ENCODE results near the gene ZBTB40. TPM values are rescaled to one million over a fixed set of nuclear protein-coding genes. Genes with fewer than 3 reads are reported as not detected.

The ZBTB40 gene
- total and polyA plus RNA-seq, 9 donors, result 8.3 to 26.0 (median 19.1) TPM

DNA sequence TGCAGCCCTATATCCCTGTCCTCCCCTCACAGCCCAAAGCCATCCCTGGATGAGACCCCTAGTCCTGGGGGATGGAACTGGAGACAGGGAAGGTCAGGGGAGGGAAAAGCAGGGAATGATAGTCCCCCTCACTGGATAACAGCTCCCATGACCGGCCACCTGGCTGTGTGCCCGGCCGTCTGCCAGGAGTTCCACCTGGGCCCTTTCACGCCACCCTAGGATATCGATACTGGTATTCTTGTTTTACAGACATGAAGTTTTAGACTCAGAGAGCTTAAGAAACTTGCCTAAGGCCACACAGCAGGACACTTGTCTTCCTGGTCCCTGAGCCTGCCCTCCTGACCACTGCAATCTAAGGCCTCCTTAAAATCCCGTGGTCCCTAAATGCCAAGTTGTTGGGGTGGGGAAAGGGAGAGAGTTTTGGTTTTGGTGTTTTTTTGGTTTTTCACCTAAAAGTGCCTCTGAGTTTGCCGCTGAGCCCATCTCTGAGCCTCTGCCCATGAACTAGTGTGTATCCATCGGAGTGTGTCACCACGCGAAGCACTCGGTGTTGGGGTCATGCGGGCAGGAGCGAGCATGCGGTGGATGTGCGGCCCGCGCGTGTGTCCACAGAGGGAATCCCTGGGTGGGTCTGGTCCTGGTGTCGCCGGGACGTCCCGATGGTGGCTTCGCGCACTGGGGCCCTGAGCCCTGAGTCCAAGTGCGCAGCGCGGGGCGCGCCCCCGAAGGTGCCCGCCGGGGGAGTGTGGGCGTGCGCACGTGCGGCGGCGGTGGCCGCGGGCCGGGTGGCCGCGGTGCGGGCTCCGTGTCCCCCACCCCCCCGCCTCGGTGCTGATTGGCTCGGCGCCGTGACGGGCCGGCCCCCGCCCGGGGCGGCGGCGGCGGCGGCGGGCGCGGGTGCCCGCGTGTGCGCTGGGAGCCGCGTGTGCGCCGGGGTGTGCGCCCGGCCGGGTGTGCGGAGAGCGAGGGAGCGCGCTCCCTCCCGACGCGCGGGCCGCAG lies 111.2 kb downstream of the ZBTB40 start, which contains the start of gene EPHA8:
Gene EPHA8 (plus strand): TSS at position 906 of the 1,000 bp plus-strand sequence. CDS start 147 bp downstream, outside the sequence.
- Histone ChIP-seq H3K27ac (no peak within 1 kb of the TSS), H3K9me3 (no peaks in the 10 kb centered on the region), H3K36me3 (no peaks in the 10 kb centered on the region), H3K4me1 (ENCODE audit: insufficient read depth) (no peaks in the 10 kb centered on the region), H3K4me3 (no peak within 1 kb of the TSS), H3K27me3 (no peaks in the 10 kb centered on the region)
- TF ChIP-seq EP300 (IDR thresholded peaks at IDR 0.05) (no peak), POLR2A (IDR thresholded peaks at IDR 0.05) (no peak)
- TF ChIP-seq, protein P1, sequence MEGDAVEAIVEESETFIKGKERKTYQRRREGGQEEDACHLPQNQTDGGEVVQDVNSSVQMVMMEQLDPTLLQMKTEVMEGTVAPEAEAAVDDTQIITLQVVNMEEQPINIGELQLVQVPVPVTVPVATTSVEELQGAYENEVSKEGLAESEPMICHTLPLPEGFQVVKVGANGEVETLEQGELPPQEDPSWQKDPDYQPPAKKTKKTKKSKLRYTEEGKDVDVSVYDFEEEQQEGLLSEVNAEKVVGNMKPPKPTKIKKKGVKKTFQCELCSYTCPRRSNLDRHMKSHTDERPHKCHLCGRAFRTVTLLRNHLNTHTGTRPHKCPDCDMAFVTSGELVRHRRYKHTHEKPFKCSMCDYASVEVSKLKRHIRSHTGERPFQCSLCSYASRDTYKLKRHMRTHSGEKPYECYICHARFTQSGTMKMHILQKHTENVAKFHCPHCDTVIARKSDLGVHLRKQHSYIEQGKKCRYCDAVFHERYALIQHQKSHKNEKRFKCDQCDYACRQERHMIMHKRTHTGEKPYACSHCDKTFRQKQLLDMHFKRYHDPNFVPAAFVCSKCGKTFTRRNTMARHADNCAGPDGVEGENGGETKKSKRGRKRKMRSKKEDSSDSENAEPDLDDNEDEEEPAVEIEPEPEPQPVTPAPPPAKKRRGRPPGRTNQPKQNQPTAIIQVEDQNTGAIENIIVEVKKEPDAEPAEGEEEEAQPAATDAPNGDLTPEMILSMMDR (IDR thresholded peaks at IDR 0.05), result no peak
- intact Hi-C loops (cut with DNase I), result no loop called here
- WGBS, 3 donors, result 4 to 14% (median 7%) methylated on average over 34 to 81 of the region's 81 CpGs
- DNase-seq, result no peak

DNA sequence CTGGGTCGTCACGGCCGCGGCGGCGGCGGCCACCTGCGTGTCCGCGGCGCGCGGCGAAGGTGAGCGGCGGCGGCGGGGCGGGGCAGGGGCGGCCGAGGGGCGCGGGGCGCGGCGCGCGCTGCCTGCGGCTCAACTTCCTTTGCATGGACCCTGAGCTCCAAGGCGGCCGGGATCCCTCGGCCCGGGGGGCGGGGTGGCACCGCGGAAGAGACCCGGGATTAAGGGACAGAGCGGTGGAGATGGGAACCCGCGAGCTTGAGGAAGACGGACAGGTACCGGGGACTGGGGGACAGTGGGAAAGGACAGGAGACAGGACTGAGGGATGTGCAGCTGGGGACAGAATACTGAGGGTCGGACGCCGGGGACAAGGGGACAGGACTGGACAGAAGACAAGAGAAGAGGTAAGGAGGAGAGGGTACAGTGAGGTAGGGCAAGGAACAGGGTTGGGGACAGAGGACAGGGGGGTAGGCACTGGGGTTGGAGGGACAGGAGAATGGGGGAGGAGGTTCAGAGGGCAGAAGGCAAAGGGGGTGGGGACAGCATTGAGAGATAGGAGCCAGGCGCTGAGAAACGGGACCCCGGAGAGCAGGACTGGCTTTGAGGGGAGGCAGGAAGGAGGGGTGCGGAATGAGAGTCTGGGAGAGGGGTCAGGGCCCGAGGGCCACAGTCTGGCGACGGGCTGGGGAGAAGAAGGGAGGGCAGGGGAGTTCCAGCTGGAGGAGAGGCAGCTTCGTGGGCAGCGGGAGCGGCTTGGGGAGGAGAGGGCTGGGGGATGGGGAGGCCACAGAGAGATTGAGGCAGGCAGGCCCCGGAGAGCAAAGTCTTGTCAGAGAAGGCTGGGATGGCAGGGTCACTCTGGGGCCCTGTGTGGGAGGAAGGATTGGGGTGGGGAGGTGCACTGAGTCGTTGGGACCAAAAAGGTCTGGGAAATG lies 112.3 kb downstream of the ZBTB40 start:
- intact Hi-C loops (cut with DNase I), result no loop called here
- 3 to 6% (median 3%) methylated on average over 30 to 57 of the region's 57 CpGs for WGBS, 3 donors
- no peak overlapping the region for H3K27ac ChIP-seq
- TF ChIP-seq POLR2A (IDR thresholded peaks at IDR 0.05) (no peak), EP300 (IDR thresholded peaks at IDR 0.05) (no peak)
- TF ChIP-seq, protein P1 (IDR thresholded peaks at IDR 0.05), result no peak
- H3K4me3 ChIP-seq, result no peak overlapping the region
- H3K36me3 ChIP-seq, result no peaks in the 10 kb centered on the region
- DNase-seq, result no peak
- H3K9me3 ChIP-seq, result no peaks in the 10 kb centered on the region
- no peaks in the 10 kb centered on the region for H3K27me3 ChIP-seq
- no peaks in the 10 kb centered on the region for H3K4me1 ChIP-seq (ENCODE audit: insufficient read depth)

DNA sequence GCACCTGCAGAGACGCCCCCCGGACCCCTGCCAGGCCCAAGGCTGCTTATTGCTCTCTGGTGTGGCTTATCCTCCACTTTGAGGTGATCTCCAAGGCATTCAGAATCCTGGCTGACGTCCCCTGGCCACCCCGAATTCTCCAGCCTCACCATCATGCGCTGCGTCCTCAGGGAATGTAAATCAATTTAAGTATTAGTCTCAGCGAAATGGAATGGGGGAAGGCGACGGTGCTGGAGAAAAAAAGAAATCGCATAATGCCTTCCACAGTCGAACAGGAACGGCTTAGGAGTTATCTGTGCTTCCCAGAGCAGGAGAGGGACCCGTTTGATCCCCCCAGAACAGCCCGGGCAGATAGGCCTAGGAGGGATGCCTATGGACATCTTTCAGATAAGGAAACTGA lies 114.5 kb downstream of the ZBTB40 start:
- Histone ChIP-seq H3K9me3 (no peaks in the 10 kb centered on the region), H3K4me1 (ENCODE audit: insufficient read depth) (no peaks in the 10 kb centered on the region), H3K27me3 (no peaks in the 10 kb centered on the region), H3K4me3 (no peak overlapping the region), H3K36me3 (no peaks in the 10 kb centered on the region), H3K27ac (no peak overlapping the region)
- TF ChIP-seq POLR2A (IDR thresholded peaks at IDR 0.05) (no peak), EP300 (IDR thresholded peaks at IDR 0.05) (no peak)
- TF ChIP-seq, protein P1 (IDR thresholded peaks at IDR 0.05), result no peak
- intact Hi-C loops (cut with DNase I), result loop anchor here in 1 of 4 donors (5.0 kb wide), 1 partner anchor 1174 kb away; no protein-coding TSS in a partner anchor
- whole genome bisulfite sequencing, 3 donors, result 82 to 84% (median 84%) methylated on average over 14 of the region's 14 CpGs
- no peak for DNase-seq

DNA sequence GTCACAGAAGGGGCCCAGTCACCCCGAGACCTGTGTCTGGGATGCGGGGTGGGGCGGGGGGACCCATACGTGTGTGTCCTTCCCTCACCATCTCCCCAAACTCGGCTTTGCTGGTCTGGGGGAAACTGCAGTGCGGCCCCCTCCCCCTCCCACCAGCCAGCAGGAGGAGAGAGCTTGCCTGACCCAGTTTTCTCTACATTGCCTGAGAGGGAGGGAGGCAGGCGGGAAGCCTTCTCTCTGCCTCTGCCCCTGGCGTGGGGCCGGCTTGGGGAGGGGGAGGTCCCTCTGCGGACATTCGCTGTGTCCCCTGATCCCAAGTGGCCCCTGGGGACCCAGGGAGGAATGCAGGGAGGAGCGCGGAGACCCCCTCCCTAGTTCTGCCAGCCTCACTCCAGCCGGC lies 115.5 kb downstream of the ZBTB40 start:
- H3K4me1 ChIP-seq (ENCODE audit: insufficient read depth), result no peaks in the 10 kb centered on the region
- H3K4me3 ChIP-seq, result no peak overlapping the region
- no peaks in the 10 kb centered on the region for H3K9me3 ChIP-seq
- no peak overlapping the region for H3K27ac ChIP-seq
- intact Hi-C loops (cut with DNase I), result loop anchor here in 1 of 4 donors (5.0 kb wide), 1 partner anchor 1175 kb away; no protein-coding TSS in a partner anchor
- H3K36me3 ChIP-seq, result no peaks in the 10 kb centered on the region
- TF ChIP-seq, protein P1 (IDR thresholded peaks at IDR 0.05), result no peak
- TF ChIP-seq EP300 (IDR thresholded peaks at IDR 0.05), result no peak
- TF ChIP-seq POLR2A (IDR thresholded peaks at IDR 0.05), result no peak
- WGBS, 3 donors, result 45 to 61% (median 55%) methylated on average over 12 to 14 of the region's 14 CpGs
- DNase-seq, result no peak
- H3K27me3 ChIP-seq, result no peaks in the 10 kb centered on the region

Data from ovary (tissue), 9 donors.